Prostate gland (tissue), 2 donors: ENCODE results near the gene UBIAD1. TPM values are rescaled to one million over a fixed set of nuclear protein-coding genes. Genes with fewer than 3 reads are reported as not detected.
"Not testable (repeated sequence)": the region's sequence is repeated elsewhere in the genome, so short reads cannot be mapped to it uniquely, and the experiment has no call there.

Experiments
- DNase-seq: peaks from one replicate; pipeline ENCODE4 v3.0.0-alpha.2; 2019; ENCODE audit warnings: low spot score
- H3K27ac ChIP-seq, 2 donors: fragments of 200-600 bp; sonication (generic); 2 replicates each; pipeline ENCODE4 v1.5.1; 2017 to 2019
- H3K27me3 ChIP-seq: fragments of 200-600 bp; sonication (generic); replicated peaks from 2 replicates; pipeline ENCODE4 v1.5.1; 2019; ENCODE audit not compliant: insufficient read depth
- H3K36me3 ChIP-seq, 2 donors: fragments of 200-600 bp; sonication (generic); 1 replicate in 1 of 2; 2 replicates in 1 of 2; pipeline versions ENCODE4 v1.5.1 to v1.8.1; 2017 to 2019
- H3K4me1 ChIP-seq: fragments of 200-600 bp; sonication (generic); replicated peaks from 2 replicates; pipeline ENCODE4 v1.5.1; 2019
- H3K4me3 ChIP-seq, 2 donors: fragments of 200-600 bp; sonication (generic); 2 replicates each; pipeline ENCODE4 v1.5.1; 2017 to 2019
- H3K9me3 ChIP-seq: fragments of 200-600 bp; sonication (generic); 2 replicates; pipeline ENCODE4 v1.5.1; 2017
- CTCF ChIP-seq, 4 experiments: fragments of 200-600 bp in 2 of 4; fragments of 450-650 bp in 2 of 4; sonication (generic) in 2 of 4; IDR thresholded peaks; 1 replicate in 3 of 4; 2 replicates in 1 of 4; pipeline ENCODE4 v1.5.1; 2016 to 2019; ENCODE audit warnings: antibody characterized with exemption in 4 of 4, mild to moderate bottlenecking in 2 of 4, moderate library complexity in 2 of 4
- POLR2A ChIP-seq: fragments of 450-650 bp; IDR thresholded peaks from one replicate; pipeline ENCODE4 v1.6.1; 2016; ENCODE audit warnings: antibody characterized with exemption, mild to moderate bottlenecking
- POLR2AphosphoS5 ChIP-seq: sonication (generic); formaldehyde crosslinking; IDR thresholded peaks from one replicate; pipeline ENCODE4 v1.6.1; 2017; ENCODE audit warnings: antibody characterized with exemption
- WGBS: methylation state at CpG from one replicate; pipeline ENCODE4 v1.1.5; 2018; 5-methylcytosine and 5-hydroxymethylcytosine counted together
- intact Hi-C: fragments of 100-400 bp; cut with DNase I; formaldehyde crosslinking; loops from one replicate; pipeline ENCODE4 v1.14.2; 2022
- total RNA-seq, 2 donors: library from RNA; depleted of rRNA; stranded (reverse); fragments of >200 nt; gene quantifications; one replicate each; pipeline ENCODE4 v1.1.0, GENCODE V29; 2016

The UBIAD1 gene
- total RNA-seq, 2 donors from 2014 or later = 22.7 to 23.2 TPM

DNA sequence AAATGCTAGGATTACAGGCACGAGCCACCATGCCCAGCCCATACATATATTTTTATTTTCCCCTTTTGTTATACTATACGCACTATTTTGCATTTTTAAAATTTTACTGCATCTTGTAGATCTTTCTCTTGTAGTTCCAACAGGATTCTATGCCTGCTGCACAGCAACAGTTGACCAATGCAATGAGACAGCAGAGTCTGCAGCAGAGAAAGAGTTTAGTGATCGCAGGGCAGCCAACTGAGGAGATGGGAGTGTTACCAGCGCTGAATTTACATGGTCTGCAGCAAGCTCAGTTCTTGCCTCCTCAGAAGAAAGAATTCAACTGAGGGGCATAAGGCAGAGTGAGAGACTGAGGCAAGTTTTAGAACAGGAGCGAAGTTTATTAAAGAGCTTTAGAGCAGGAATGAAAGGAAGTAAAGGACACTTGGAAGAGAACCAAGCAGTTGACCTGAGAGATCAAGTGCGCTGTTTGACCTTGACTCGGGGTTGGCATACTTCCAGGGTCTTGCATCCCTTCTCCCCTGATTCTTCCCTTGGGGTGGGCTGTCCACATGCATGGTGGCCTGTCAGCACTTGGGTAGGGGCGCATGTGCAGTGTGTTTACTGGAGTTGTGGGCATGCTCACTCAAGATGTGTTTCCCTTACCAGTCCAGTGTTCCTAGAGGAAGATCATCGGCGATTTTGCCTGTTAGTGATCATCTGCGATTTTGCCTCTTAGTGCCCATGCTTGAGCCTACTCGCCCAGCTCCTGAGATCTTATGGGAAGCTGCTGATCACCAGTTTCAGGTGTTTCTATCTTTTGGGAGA lies 6.5 kb upstream of the UBIAD1 start:
- Histone ChIP-seq H3K4me3 (no peak overlapping the region), H3K27ac (no peak overlapping the region), H3K9me3 (no peaks in the 10 kb centered on the region), H3K36me3 (no peaks in the 10 kb centered on the region), H3K27me3 (no peaks in the 10 kb centered on the region), H3K4me1 (peaks cover under 1% of the 10 kb centered on the region)
- no peak for DNase-seq
- WGBS = 84% methylated on average over 12 of the region's 12 CpGs
- intact Hi-C loops = no loop called here
- TF ChIP-seq CTCF (IDR thresholded peaks at IDR 0.05) = no peak

DNA sequence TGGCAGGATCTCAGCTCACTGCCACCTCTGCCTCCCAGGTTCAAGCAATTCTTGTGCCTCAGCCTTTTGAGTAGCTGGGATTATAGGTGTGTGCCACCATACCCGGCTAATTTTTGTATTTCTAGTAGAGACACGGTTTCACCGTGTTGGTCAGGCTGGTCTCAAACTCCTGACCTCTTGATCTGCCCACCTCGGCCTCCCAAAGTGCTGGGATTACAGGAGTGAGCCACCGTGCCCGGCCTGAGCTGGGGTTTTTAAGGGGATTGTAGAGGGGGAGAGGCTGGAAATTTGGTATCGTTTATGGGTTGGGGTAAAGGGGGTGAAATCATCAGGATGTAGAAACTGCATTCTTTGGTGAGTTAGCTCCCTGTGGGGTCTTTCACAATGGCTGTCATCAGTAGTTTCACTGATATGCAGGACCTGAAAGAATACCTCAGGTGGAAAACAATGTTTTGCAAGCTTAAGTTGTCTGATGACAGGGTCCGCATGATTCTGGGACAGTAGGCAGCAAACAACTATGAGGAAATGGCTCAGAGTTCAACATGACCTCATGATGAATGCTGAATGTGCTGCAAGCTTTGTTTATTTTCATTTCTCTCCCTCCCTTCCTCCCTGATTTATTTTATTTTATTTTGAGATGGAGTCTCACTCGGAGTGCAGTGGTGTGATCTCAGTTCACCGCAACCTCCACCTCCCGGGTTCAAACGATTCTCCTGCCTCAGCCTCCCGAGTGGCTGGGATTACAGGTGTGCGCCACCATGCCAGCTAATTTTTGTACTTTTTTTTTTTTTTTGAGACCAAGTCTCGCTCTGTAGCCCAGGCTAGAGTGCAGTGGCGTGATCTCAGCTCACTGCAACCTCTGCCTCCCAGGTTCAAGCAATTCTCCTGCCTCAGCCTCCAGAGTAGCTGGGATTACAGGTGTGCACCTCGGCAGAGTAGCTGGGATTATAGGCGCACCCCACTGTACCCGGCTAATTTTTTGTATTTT lies 5.4 kb upstream of the UBIAD1 start:
- H3K9me3 ChIP-seq, H3K27ac ChIP-seq, DNase-seq, intact Hi-C loops, H3K4me3 ChIP-seq, H3K36me3 ChIP-seq, H3K4me1 ChIP-seq, H3K27me3 ChIP-seq: not testable (repeated sequence)
- WGBS = 79% methylated on average over 19 of the region's 19 CpGs

- peak overlapping the region in 1 of 2 donors; percentile 12 for H3K4me3 ChIP-seq
- H3K4me1 ChIP-seq = peaks cover 18% of the 10 kb centered on the region
- H3K27me3 ChIP-seq = no peaks in the 10 kb centered on the region
- no peak overlapping the region for H3K27ac ChIP-seq
- DNase-seq = no peak
- H3K9me3 ChIP-seq = no peaks in the 10 kb centered on the region
- intact Hi-C loops = no loop called here
- TF ChIP-seq POLR2AphosphoS5 (no peak), CTCF (IDR thresholded peaks at IDR 0.05) (peak in 1 of 4 experiments; percentile 5)
- H3K36me3 ChIP-seq = no peaks in the 10 kb centered on the region
- 16% methylated on average over 9 of the region's 9 CpGs for WGBS
These were observed 510 bp upstream of the UBIAD1 start for GRCh38 chr1:11272544-11272831.

DNA sequence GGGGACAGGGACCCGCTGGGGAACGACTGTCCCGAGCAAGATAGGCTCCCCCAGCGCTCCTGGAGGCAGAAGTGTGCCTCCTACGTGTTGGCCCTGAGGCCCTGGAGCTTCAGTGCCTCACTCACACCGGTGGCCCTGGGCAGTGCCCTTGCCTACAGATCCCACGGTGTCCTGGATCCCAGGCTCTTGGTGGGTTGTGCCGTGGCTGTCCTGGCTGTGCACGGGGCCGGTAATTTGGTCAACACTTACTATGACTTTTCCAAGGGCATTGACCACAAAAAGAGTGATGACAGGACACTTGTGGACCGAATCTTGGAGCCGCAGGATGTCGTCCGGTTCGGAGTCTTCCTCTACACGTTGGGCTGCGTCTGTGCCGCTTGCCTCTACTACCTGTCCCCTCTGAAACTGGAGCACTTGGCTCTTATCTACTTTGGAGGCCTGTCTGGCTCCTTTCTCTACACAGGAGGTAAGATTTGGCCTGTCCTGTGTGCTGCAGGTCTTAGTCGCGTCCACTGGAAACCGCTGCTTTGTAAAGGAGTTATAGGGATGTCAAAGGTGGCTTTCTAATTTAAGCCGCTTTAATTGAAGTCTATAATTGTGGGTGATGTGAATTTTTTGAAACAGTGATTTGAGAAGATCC lies 717 bp downstream of the UBIAD1 start:
- Histone ChIP-seq H3K27ac (peak overlapping the region; percentile 83 to 86), H3K36me3 (no peaks in the 10 kb centered on the region), H3K9me3 (no peaks in the 10 kb centered on the region), H3K4me3 (peak overlapping the region; percentile 65 to 79), H3K4me1 (peaks cover 18% of the 10 kb centered on the region), H3K27me3 (no peaks in the 10 kb centered on the region)
- intact Hi-C loops = no loop called here
- 5% methylated on average over 22 of the region's 22 CpGs for WGBS
- no peak for DNase-seq
- TF ChIP-seq POLR2AphosphoS5 (no peak), CTCF (IDR thresholded peaks at IDR 0.05) (no peak), POLR2A (no peak)

DNA sequence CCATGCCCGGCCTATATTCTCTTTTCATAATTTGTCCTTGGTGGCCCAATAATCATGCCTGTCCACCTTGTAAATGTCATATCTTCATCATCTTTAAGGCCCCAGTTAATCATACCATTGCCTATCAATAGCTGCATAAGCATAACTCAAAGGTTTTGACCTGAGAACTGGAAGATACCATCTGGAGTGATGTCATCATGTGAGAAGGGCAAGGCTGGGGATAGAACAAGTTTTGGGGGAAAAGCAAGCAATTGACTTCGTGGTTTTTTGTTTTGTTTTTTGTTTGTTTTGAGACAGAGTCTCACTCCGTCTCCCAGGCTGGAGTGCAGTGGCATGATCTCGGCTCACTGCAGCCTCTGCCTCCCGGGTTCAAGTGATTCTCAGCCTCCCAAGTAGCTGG lies 6.2 kb downstream of the UBIAD1 start:
- no peaks in the 10 kb centered on the region for H3K36me3 ChIP-seq
- intact Hi-C loops = no loop called here
- H3K4me1 ChIP-seq = peaks cover 14% of the 10 kb centered on the region
- H3K9me3 ChIP-seq = no peaks in the 10 kb centered on the region
- H3K27me3 ChIP-seq = no peaks in the 10 kb centered on the region
- H3K4me3 ChIP-seq = no peak overlapping the region
- H3K27ac ChIP-seq = no peak overlapping the region
- TF ChIP-seq CTCF (IDR thresholded peaks at IDR 0.05) = no peak
- no peak for TF ChIP-seq POLR2A
- no peak for TF ChIP-seq POLR2AphosphoS5
- 85% methylated on average over 5 of the region's 5 CpGs for WGBS
- DNase-seq = no peak
